Bone marrow (tissue), 2 donors: ENCODE measurements around the gene MAP3K13.
A peak's percentile ranks its signal among the peaks of the same experiment; 100 is the strongest.
"Not testable (repeated sequence)": the region's sequence is repeated elsewhere in the genome, so short reads cannot be mapped to it uniquely, and the experiment has no call there.

Experiments used
- DNase-seq, 2 donors: peaks; one replicate each; lab custom pipeline; 2025; lab: John Stamatoyannopoulos, UW

Gene MAP3K13

DNA sequence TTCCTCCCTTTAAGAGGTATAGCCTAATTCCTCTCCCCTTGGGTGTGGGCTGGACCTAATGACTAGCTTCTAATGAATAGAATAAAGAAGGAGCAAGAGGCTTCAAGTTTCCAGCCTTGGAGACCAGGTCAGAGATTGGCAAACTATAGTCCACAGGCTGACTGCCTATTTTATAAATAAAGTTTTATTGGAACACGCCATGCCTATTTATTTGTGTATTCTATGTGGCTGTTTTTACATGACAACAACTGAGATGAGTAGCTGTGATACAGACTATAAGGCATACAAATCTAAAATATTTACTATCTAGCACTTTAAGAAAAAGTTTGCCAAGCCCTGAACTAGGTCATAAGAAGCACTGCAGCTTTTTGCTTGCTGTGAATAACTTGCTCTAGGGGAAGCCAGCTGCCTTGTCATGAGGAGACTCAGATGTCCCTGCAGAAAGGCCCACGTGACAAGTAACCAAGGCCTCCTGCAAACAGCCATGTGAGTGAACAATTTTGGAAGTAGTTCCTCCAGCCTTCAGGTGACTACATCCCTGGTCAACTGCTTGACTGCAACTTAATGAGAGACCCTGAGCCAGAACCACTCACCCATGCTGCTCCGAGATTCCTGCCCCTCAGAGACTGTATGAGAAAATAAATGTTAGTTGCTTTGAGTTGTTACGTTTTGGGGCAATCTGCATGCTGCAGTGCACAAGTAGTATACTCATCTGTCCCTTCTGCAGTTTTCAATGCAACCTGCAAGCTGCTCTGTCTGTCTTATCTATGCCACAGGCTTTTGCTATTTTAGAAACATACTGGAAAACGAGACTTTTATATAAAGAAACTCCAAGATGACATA is 21.1 kb upstream of the MAP3K13 start:
- DNase-seq, result no peak

DNA sequence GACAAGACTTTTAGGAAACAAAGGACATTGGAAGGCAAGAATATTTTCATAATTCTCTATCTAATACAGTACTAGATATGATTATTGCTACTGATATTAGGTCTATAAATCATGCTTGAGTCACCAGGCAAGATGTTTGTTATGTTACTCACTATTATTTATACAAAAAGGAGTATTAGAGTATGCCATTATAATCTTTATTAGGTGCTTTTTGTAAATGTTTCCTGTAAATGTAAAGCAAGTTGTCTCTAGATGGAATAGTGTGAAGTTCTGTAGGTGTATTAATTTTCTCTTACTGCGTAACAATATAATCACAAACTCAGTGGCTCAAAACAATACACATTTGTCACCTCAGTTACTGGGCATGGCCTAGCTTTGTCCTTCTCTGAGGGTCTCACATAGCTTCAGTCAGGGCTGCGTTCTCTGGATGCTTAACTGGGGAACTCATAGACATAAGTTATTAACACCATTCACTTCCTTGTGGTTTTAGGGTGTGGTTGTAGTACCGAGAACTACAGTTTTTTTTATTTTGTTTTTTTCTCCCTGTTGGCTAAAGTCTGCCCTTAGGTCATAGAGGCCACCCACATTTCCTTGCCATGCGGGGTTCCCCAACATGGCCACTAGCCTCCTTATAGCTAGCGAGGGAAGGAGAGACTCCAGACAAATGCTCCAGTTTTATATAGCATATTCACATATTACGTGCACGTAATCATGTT is 20.3 kb upstream of the MAP3K13 start:
- no peak for DNase-seq

DNA sequence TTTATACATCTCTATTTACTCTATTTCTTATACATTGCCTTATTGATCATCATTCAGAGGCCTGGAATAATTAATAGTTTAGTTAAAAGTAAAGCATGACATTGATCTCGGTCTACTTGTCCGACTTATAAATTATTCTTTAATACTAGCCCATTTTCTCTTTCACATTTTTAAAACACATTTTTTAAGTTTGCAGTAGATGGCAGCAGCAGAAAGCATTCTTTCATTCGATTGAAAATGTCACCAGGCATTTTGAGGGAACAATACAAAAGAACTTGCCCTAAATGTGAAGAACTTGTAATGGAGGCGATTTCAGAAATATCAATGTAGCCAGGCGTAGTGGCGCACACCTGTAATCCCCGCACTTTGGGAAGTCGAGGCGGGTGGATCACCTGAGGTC is 15.5 kb upstream of the MAP3K13 start:
- DNase-seq, result no peak

GRCh38 chr3:185350841-185351240 is 12.1 kb upstream of the MAP3K13 start:
- DNase-seq, result no peak

- no peak for DNase-seq
These were observed 11.5 kb upstream of the MAP3K13 start for GRCh38 chr3:185351396-185351795.

DNA sequence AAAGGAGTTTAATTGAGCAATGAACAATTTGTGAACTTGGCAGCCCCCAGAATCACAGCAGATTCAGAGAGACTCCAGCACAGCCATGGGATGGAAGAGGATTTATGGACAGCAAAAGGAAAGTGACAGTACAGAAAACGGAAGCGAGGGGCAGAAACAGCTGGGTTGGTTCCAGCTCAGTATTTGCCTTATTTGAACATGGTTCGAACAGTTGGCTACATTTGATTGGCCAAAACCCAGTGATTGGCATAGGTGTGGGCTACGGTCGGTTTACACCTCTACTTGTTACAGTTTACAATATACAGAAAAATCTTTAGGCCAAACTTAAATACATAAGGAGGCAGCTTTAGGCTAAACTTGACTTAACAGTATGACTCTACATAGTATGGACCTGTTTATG is 9.7 kb upstream of the MAP3K13 start:
- no peak for DNase-seq

DNA sequence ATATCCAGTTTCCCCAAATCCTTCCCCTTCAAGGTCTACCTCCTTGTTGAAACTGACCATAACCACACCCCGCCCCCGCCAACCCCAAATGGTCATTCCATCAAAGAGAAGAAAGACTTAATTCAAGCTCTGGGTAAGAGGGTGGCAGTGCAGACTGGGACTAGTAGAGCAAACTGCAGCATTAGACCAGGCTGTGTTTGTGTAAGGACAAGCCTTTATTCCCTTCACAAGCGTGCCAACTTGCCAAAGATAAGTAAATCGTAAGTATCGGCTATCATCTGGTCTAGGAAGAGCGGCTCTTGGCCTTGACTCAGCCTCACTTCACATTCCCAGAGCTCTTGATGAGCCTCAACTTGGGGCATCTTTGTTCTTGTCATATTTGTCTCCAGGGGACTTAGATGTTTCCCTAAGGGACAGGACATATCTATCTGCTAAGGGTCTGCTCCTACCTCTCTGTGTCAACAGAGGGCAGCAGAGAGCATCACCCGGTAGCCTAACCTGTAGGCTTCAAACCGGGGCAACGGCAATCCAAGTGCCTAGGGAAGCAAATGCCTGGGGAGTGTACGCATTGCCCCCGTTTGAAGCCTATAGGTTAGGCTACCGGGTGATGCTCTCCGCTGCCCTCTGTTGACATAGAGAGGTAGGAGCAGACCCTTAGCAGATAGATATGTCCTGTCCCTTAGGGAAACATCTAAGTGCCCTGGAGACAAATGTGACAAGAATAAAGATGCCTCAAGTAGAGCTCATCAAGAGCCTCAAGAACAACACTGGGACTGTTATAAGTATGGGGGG is 8.9 kb upstream of the MAP3K13 start:
- peak; percentile 4 to 67 for DNase-seq

DNA sequence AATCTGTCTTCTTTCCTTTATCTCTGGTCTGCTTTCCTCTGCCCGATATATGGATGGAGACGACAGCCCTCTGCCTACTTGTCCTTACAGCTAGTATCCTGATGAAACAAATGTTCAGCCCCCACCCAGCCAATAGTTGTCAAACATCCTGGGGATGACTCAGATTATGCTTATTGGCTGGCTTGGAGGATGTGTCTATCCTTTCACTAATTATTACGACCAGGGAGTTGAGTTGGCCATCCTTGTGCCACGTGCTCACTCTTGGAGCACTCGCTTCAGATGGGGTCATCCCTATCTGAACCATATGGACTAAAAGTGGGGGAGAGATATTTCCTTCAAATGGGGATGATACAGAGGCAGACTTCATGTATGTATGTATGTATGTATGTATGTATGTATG is 6.4 kb upstream of the MAP3K13 start:
- DNase-seq, result no peak

DNA sequence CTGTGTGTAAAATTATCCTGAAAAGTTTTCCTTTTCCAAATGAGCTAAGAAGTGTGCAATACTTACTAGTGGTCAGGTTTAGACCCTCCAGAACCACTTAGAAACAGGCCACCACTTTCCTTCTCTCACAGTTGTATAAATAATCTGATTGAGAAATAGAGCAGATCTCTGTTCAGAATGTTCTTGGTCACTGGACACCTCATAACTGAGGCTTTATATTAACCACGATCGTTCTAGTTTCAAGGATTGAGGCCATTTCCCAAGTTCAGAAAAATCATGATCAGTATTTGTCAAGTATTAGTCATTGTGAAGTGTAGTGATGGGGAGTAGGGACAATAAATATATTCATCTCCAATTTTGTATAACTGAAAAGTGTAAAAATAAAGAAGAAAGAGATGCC is 1.0 kb upstream of the MAP3K13 start:
- no peak for DNase-seq

DNA sequence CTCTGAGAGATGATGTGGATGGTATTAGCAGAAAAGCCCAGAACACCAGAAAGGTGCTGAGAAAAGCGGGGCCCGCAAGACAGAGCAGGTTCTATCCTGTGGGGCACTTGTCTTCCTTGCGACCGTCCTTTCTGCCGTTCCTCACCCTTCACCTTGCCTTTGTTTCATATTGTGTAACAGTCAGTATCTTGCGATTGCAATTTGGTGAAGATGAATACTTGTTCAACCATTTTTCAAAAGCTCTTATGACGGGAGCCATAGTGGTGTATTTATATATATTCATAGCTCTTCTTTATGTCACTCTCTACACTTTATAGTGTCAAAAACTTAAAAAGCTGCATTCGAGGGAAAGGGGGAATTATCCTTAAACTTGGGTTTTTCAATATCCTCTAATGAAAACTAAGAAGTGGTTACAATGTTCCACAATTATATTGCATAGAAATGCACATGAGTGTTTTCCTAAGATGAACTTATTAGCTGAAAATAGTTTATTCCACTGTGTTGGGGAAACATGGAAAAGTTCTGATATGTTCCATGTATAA is 797 bp downstream of the MAP3K13 start:
- no peak for DNase-seq

DNA sequence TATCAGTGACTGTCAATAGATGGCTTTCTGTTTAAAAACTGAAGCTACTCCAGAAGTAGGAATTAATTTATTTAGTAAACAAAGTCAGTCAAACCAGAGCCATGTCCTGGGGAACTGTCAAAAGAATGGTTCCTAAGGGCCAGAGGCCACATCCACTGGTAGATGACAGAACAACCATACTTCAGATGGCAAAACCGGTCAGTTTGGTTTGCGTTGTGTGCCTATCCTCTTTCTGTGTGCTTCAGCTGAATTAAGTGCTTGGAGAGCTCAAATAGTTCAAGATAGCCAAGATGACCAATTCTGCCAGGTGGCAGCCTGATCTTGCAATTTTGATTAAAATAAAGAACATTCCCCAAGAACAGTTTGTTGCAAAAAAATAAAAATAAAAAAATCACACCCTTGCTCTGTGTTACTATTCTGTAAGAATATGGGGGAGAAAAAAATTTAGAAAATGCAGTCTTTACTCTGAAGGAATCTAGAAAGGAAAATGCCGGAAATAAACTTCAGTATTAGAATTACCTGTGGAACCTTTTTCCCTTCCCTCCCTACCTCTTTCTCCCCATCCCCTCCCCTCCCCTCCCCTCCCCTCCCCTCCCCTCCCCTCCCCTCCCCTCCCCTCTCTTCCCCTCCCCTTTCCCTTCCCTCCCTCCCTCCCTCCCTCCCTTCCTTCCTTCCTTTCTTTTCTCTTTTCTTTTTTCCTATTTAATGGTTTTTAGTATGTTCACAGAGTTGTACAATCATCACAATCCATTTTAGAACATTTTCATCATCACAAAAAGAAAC is 2.5 kb downstream of the MAP3K13 start:
- DNase-seq, result no peak

DNA sequence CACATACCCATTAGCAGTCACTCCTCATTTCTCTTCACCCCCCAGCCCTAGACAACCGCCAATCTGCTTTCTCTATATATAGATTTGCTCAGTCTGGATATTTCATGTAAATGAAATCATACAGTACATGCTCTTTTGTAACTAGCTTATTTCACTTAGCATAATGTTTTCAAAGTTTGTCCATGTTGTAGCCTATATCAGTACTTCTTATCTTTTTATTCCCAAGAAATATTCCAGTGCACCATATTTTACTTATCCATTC is 3.1 kb downstream of the MAP3K13 start:
- DNase-seq, result no peak

GRCh38 chr3:185366913-185367312 is 4.0 kb downstream of the MAP3K13 start:
- DNase-seq, result no peak

DNA sequence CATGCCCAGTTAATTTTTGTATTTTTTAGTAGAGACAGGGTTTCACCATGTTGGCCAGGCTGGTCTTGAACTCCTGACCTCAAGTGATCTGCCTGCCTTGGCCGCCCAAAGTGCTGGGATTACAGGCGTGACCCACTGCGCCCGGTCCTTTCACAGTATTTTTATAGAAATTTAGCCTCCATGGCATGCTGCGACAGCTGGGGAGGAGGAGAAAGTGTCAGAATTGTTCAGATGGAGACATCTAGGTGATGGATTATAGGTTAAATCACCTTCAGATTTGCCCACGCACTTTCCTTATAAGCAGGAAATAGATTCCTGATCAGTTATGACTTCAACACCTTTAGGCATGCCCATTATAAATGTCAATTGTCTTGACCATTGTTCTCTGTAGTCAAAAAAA is 7.4 kb downstream of the MAP3K13 start:
- DNase-seq, result not testable (repeated sequence)

DNA sequence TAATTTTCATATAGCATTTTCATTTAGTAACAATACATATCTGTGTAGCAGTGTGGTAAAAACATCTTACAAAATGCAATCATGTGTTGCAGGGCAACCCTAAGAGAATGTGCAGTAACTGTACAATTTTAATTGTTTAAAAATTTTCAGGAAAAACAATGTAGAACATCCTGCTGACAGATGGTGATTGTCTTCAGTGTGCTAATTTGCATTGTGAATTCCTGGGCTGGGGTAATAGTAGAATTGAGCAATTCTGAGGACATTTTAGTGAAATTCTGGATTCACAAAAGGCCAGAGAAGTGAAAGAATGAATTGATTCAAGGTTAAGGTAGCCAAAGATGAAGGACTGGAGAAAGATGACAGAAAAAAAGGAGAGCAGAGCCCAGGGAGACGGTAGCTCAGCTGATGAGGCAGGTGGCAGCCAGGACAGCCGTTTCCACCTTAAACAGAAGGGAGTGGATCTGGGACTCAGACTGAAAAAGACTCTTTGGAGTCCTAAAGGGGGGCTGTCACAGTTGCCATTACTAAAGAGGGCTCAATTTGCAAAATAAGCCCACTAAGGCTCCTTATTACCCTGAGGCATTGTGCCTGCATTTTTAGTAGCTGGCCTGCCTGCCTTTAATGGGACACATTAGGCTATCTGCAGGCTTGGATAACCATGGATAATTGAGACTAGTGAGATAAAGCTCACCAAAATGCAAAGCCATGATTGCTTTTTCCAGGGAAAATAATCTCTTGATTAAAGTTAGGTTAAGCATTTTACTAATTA is 8.6 kb downstream of the MAP3K13 start:
- DNase-seq, result no peak

GRCh38 chr3:185381320-185382058 is 18.6 kb downstream of the MAP3K13 start:
- no peak for DNase-seq

GRCh38 chr3:185382154-185382553 is 19.2 kb downstream of the MAP3K13 start:
- no peak for DNase-seq

- DNase-seq, result not testable (repeated sequence)
These were observed 23.6 kb downstream of the MAP3K13 start for GRCh38 chr3:185386515-185386914.

GRCh38 chr3:185387646-185388045 is 24.7 kb downstream of the MAP3K13 start:
- no peak for DNase-seq

- DNase-seq, result no peak
These were observed 30.1 kb downstream of the MAP3K13 start for GRCh38 chr3:185393055-185393454.
